GM18502 (cell line): Measurements from ENCODE around the gene CDH4.

Experiments
- ATAC-seq: cut with Tn5 transposase; IDR thresholded peaks from one replicate; pipeline ENCODE4 v1.9.1; 2021; ENCODE audit warnings: mild to moderate bottlenecking; ENCODE audit not compliant: unreplicated experiment, poor library complexity

Gene CDH4

DNA sequence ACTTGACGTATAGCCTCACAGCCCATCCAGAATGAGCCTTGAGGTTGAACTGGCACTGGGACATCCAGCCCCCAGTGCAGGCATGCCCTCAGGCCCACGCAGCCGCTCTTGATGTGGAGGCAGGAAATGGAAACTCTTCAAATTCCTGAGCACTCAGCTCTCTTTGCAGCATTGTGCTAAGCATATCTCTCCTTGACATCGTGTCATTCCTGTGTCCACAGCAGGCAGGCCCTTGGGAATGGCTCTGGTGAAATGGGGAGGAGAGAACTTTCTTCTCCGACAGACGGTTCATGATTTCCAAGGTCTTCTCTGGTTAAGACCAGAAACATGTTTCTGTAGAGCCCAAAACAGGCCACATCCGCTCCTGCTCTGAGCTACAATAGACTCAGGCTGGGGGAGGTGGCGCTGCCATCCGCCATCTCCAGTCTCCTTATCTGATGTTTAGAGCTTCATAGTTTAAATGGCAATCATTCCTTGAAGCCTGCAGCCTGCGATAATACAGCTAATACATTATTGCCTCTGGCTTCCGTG lies 248.8 kb downstream of the CDH4 start:
- ATAC-seq, result no peak

GRCh38 chr20:61502433-61502832 lies 250.4 kb downstream of the CDH4 start:
- no peak for ATAC-seq

DNA sequence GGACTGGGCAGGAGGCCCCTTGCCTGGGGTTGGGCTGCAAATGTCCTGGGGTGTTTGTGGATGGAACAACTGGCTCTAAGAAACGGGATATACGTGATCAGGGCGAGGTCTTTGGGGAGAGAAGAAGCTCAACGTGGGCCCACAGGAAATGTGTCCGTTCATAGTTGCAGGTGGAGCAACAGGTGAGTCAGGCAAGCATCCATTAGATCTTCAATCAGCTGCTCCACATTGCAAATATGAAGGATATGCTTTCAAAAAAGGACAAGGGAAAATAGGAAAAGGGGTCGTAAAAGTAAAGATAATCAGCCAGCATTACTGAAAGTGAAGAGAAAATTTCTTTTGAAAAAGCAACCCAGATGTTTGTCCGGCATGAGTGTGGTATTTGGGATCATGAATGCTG lies 251.0 kb downstream of the CDH4 start:
- no peak for ATAC-seq

DNA sequence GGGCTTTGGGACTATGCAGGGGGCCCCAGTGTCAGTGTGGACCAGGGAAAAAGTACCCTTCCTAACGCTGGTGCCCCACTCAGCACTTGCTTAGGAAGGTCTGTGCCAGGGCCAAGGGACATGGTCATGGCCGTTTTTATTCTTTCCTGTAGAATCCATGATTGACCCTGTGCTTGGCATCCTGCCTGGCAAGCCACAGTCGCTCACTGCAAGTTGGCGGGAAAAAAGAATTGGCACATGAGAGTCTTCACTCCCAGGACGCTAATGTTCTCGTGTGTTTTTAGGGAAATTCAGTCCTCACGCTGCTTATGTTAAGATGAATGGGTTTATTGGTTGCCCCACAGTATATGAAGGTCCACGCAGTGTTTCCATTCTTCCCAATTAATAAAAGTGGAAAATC lies 253.4 kb downstream of the CDH4 start:
- no peak for ATAC-seq

GRCh38 chr20:61507778-61508177 lies 255.7 kb downstream of the CDH4 start:
- no peak for ATAC-seq

- no peak for ATAC-seq
Observed at GRCh38 chr20:61508301-61509096, 256.4 kb downstream of the CDH4 start.

DNA sequence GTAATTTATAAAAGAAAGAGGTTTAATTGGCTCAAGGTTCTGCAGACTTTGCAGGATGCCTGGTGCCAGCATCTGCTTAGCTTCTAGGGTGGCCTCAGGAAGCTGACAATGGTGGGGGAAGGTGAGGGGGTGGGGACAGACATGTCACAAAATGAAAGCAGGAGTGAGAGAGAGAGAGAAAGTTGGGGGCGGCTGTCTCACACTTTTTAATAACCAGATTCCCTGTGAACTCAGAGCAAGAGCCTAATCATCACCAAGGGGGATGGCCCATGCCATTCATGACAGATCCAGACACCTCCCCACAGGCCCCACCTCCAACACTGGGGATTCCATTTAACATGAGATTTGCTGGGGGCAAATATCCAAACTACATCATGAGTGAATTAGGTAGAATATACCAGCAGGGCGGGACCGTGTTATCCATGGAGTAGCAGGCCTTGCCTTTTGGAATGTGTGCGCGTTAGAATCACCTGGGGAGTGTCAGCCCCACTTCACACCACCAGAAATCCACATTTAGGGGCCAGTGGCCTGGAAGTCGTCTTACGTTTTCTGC lies 258.8 kb downstream of the CDH4 start:
- ATAC-seq, result no peak

DNA sequence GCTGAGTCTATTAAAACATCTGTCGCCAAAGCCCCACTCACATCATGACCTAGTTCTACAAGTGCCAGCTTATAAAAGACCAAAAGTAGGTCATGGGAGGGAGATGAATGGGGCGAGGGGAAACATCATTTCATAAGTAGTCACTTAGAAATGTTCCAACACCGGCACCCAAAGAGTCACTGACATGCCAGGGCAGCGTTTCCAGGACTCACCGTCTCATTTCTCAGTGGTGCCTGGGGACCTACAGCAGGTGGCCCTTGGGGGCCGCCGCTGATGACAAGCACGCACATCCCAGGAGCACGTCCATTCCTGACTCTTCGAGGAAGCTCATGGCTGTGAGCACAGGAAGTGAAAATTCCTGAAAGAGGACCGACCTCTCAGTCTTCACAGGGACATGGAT lies 260.4 kb downstream of the CDH4 start:
- ATAC-seq, result no peak

GRCh38 chr20:61513124-61514017 lies 261.3 kb downstream of the CDH4 start:
- ATAC-seq, result no peak

DNA sequence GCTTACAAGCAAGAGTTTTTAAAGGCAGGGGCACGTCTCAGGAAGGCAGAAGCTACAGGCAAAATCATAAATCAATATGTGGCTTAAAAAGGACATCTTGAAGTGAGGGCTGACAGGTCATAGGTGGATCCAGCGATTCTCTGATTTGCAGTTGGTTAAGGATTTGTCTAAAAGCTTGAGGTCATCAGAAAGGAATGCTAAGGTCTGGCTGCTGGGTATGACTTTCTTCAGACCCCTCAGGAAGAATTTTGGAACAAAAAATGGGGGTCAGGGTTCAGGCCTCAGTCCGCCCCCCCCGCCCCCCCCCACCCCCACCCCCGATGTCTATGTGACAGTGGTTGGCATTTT lies 261.9 kb downstream of the CDH4 start:
- ATAC-seq, result no peak

GRCh38 chr20:61514396-61514795 lies 262.3 kb downstream of the CDH4 start:
- ATAC-seq, result no peak

- no peak for ATAC-seq
Observed at GRCh38 chr20:61514805-61515505, 262.9 kb downstream of the CDH4 start.

DNA sequence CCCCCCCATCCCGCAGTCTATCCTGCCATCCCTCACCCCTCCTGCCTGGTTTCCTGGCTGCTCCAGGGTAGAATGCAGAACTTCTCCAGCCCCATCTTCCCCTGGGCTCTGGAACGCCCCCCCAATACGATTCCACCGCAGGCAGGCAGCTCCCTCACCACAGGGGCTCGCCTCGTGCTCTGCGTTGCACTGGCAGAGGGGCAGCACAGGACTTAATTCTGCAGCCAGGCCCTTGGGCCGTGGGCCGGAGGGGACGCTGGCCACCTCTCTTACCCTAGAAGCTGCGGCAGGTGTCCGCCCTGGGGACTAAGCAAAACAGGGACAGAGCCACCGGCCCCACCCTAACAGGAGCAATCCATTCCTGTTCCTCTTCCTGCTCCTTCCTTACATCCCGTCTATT lies 263.9 kb downstream of the CDH4 start:
- ATAC-seq, result no peak

DNA sequence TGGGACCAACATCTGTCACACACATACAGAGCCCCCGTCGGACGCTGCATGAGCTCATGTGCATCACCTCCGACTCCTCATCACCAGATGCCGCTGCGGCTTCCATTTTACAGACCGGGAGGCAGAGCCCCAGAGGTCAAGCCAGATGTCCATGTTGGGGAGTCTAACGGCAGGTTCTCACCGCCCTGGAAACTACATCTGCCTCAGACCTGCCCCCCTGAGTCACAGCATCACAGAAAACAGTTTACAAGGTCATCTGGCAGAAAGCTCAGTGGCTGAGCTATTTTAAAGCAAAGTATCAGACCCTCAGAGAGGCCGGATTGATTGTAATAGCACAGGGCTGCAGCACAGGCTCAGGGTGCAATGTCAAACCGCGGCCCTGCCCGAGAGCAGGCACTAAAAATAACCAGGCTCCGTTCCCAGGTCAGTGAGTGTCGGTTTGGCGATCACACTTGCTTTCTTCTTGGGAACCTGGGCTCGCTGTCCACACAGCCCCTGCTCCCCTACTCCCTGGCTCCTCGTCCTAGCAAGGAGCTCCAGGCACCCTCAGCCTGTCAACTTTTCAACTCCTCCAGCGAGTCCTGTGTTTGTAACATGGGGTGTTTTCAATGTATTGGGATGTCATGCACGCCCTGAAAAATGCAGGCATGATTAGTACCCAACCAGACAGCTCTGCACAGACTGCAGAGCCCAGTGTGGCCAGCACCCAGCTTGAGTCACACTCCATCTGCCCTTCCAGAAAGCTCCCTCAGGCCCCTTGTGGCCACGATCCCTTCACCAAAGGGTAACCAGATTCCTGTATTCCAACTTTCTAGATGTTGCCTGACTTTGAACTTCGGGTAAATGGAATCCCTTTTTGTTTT lies 264.5 kb downstream of the CDH4 start:
- ATAC-seq, result no peak

- no peak for ATAC-seq
Observed at GRCh38 chr20:61517419-61517818, 265.4 kb downstream of the CDH4 start.

DNA sequence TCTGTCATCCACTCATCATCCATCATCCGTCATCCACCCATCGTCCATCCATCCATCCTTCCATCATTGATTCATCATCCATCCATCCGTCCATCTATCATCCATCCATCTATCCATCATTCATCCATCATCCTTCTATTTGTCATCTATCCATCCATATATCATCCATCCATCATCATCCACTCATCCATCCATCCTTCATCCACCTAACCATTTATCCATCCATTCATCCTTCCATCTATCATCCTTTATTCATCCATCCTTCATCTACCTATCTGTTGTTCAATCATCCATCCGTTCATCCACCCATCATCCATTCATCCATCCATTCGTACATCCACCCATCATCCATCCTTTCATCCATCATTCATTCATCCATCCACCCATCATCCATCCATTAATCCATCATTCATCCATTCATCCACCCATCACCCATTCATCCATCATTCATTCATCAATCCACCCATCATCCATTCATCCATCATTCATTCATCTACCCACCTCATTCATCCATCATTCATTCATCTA lies 266.4 kb downstream of the CDH4 start:
- no peak for ATAC-seq

DNA sequence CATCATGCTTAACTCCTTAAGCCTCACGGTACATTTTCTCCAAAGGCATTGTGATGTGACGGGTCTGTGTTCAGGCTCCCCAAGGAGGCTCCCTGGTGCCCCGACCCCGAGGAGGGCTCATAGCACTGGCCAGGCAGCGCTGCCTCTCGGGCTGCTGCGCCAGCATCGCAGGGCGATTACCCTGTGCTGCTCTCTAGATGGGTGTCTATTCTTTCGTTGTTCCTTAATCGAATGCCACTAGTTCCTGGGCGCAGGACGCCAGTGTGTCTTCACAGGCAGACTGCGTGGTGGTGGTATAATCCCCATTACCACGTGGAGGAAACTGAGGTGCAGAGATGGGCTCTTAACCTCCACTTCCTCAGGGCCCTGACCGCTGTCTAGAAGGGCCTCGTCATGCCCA lies 267.4 kb downstream of the CDH4 start:
- ATAC-seq, result no peak

- no peak for ATAC-seq
Observed at GRCh38 chr20:61520076-61520892, 268.2 kb downstream of the CDH4 start.
